Measurements from ENCODE around the gene NEDD4L.

- TF ChIP-seq CTCF (IDR thresholded peaks at IDR 0.05) (no peak), EP300 (IDR thresholded peaks at IDR 0.05) (no peak), POLR2A (IDR thresholded peaks at IDR 0.05) (no peak), POLR2AphosphoS5 (IDR thresholded peaks at IDR 0.05) (no peak)
These were observed 373.7 kb downstream of the NEDD4L start for GRCh38 chr18:58417752-58418151.

Measured in sigmoid colon (tissue), 4 donors.